CD4-positive, alpha-beta T cell (primary cell): Measurements from ENCODE around the gene TEAD2. TPM values are rescaled to one million over a fixed set of nuclear protein-coding genes. Genes with fewer than 3 reads are reported as not detected.

ENCODE experiments used
- ATAC-seq: fragments of 200-7000 bp; cut with Tn5 transposase; one replicate; pipeline ENCODE4 v1.10.0; 2022; ENCODE audit warnings: mild to moderate bottlenecking; ENCODE audit not compliant: poor library complexity
- CTCF ChIA-PET: fragments of 350-600 bp; sonication (Branson Sonifier 250); formaldehyde crosslinking; loops from one replicate; lab custom pipeline; 2021; ENCODE audit warnings: antibody characterized with exemption, inconsistent platforms; lab: Charles Lee
- POLR2A ChIA-PET: fragments of 350-600 bp; sonication (Branson Sonifier 250); formaldehyde crosslinking; loops from one replicate; lab custom pipeline; 2021; ENCODE audit warnings: antibody characterized with exemption, inconsistent platforms; lab: Charles Lee
- DNase-seq, 14 experiments: peaks; one replicate each; pipeline ENCODE4 v3.0.0-alpha.2; 2013 to 2020; ENCODE audit warnings: mixed read lengths in 2 of 14
- H3K27ac ChIP-seq, 2 donors: one replicate each; pipeline versions ENCODE4 v1.5.1 to v1.7.0; 2013; ENCODE audit warnings: low read length in 2 of 2, low read depth in 1 of 2, mild to moderate bottlenecking in 1 of 2
- H3K27me3 ChIP-seq, 2 experiments: 1 replicate in 1 of 2; 2 replicates in 1 of 2; pipeline versions ENCODE4 v1.6.1 to v1.7.0; 2013; ENCODE audit warnings: low read length in 2 of 2, control low read depth in 1 of 2, mild to moderate bottlenecking in 1 of 2, moderate library complexity in 1 of 2; ENCODE audit not compliant: insufficient read depth in 2 of 2, control insufficient read depth in 1 of 2
- H3K36me3 ChIP-seq: one replicate; pipeline ENCODE4 v1.6.1; 2013; ENCODE audit warnings: low read length, control low read depth; ENCODE audit not compliant: insufficient read depth
- H3K4me1 ChIP-seq: one replicate; pipeline ENCODE4 v1.6.1; 2013; ENCODE audit warnings: low read length, control low read depth; ENCODE audit not compliant: insufficient read depth
- H3K4me3 ChIP-seq: one replicate; pipeline ENCODE4 v1.5.1; 2013; ENCODE audit warnings: mild to moderate bottlenecking, low read length, moderate library complexity
- H3K9me3 ChIP-seq, 2 experiments: 1 replicate in 1 of 2; 2 replicates in 1 of 2; pipeline versions ENCODE4 v1.6.1 to v1.7.0; 2013; ENCODE audit warnings: low read length in 2 of 2, mild to moderate bottlenecking in 2 of 2, control low read depth in 1 of 2, moderate library complexity in 1 of 2; ENCODE audit not compliant: control insufficient read depth in 1 of 2, insufficient read depth in 1 of 2
- H3K27ac Mint-ChIP-seq: one replicate; pipeline ENCODE4 v1.8.0; 2020; ENCODE audit warnings: mixed read lengths
- H3K27me3 Mint-ChIP-seq: one replicate; pipeline ENCODE4 v1.8.0; 2021; ENCODE audit warnings: mixed read lengths
- H3K36me3 Mint-ChIP-seq: one replicate; pipeline ENCODE4 v1.8.0; 2021; ENCODE audit warnings: low read depth, mixed read lengths
- H3K4me1 Mint-ChIP-seq: one replicate; pipeline ENCODE4 v1.8.0; 2021; ENCODE audit warnings: low read depth, mixed read lengths
- H3K4me3 Mint-ChIP-seq: one replicate; pipeline ENCODE4 v1.8.0; 2020; ENCODE audit warnings: mild to moderate bottlenecking, mixed read lengths
- H3K9me3 Mint-ChIP-seq: one replicate; pipeline ENCODE4 v1.8.0; 2020; ENCODE audit warnings: mixed read lengths
- CTCF ChIP-seq: fragments of 200-600 bp; IDR thresholded peaks from one replicate; pipeline ENCODE4 v1.8.0; 2022; ENCODE audit warnings: antibody characterized with exemption, mild to moderate bottlenecking
- intact Hi-C, 2 experiments: fragments of 100-400 bp; cut with DNase I in 1 of 2; cut with micrococcal nuclease in 1 of 2; formaldehyde crosslinking; loops; one replicate each; pipeline versions ENCODE4 v1.15.1 to v1.9.0; 2023 to 2025; cut with DNase I, micrococcal nuclease
- total RNA-seq, 174 experiments: library from RNA in 2 of 174; stranded (reverse) in 2 of 174; gene quantifications; one replicate each; pipeline ENCODE4 v1.2.3 and lab custom pipeline; 2021 to 2026

Gene TEAD2
- total RNA-seq, 2 experiments from 2014 or later, result not detected

- Histone ChIP-seq H3K4me3 (no peak overlapping the region), H3K4me1 (peaks cover 62% of the 10 kb centered on the region), H3K9me3 (no peaks in the 10 kb centered on the region), H3K27me3 (no peaks in the 10 kb centered on the region), H3K27ac (no peak overlapping the region), H3K36me3 (peaks cover 40% of the 10 kb centered on the region)
- CTCF ChIA-PET, result interaction anchor here (1.9 kb wide), 1 partner anchor 10 kb away, joined by 8 read pairs; no protein-coding TSS in a partner anchor
- intact Hi-C loops, result no loop called here
- peaks cover 61% of the 10 kb centered on the region for H3K36me3 Mint-ChIP-seq
- ATAC-seq (no peak), DNase-seq (no peak)
- H3K27me3 Mint-ChIP-seq, result no peaks in the 10 kb centered on the region
- POLR2A ChIA-PET, result no interaction called here
- H3K9me3 Mint-ChIP-seq, result no peaks in the 10 kb centered on the region
- peak overlapping the region; percentile 67 for H3K27ac Mint-ChIP-seq
- no peak for TF ChIP-seq CTCF
- peaks cover 65% of the 10 kb centered on the region for H3K4me1 Mint-ChIP-seq
- H3K4me3 Mint-ChIP-seq, result no peak overlapping the region
Observed at GRCh38 chr19:49338023-49338677, 24.1 kb downstream of the TEAD2 start.

DNA sequence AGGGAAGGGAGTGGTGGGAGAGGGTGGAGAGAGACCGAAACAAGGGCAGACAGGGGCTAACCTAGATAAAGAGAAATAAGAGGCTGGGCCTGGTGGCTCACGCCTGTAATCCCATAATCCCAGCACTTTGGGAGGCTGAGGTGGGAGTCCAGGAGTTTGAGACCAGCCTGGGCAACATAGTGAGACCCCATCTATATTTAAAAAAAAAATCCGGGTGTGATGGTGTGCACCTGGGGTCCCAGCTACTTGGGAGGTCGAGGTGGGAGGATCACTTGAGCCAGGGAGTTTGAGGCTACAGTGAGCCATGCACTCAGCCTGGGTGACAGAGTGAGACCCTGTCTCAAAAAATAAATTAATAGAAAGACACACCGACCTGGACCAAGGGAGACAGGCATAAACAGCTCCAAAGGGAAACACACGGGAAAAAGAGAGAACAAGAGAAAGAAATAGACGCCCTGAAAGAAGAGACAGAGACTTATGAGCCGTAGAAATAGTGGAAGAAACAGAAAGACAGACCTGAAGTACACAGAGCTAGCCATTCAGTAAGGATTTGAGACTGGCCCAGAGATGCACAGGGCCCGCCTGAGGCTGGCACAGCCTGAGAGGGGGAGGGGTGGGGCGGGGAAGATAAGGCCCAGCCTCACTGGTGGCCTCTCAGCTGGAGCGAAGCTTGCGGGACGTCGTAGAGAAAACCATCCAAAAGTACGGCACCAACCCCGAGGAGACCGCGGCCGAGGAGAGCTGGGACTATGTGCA lies 24.8 kb downstream of the TEAD2 start:
- no peak for ATAC-seq
- Histone ChIP-seq H3K36me3 (peaks cover 40% of the 10 kb centered on the region), H3K9me3 (no peaks in the 10 kb centered on the region), H3K4me1 (peaks cover 70% of the 10 kb centered on the region), H3K4me3 (no peak overlapping the region), H3K27ac (peak overlapping the region; percentile 45 to 87), H3K27me3 (no peaks in the 10 kb centered on the region)
- Mint-ChIP-seq H3K36me3 (peaks cover 61% of the 10 kb centered on the region), H3K9me3 (no peaks in the 10 kb centered on the region), H3K27ac (peak overlapping the region; percentile 93), H3K4me1 (peaks cover 71% of the 10 kb centered on the region), H3K4me3 (peak overlapping the region; percentile 54), H3K27me3 (no peaks in the 10 kb centered on the region)
- DNase-seq, result no peak
- no peak for TF ChIP-seq CTCF
- CTCF ChIA-PET, result interaction anchor here (1.9 kb wide), 1 partner anchor 10 kb away, joined by 8 read pairs; no protein-coding TSS in a partner anchor
- POLR2A ChIA-PET, result no interaction called here
- intact Hi-C loops, result no loop called here

DNA sequence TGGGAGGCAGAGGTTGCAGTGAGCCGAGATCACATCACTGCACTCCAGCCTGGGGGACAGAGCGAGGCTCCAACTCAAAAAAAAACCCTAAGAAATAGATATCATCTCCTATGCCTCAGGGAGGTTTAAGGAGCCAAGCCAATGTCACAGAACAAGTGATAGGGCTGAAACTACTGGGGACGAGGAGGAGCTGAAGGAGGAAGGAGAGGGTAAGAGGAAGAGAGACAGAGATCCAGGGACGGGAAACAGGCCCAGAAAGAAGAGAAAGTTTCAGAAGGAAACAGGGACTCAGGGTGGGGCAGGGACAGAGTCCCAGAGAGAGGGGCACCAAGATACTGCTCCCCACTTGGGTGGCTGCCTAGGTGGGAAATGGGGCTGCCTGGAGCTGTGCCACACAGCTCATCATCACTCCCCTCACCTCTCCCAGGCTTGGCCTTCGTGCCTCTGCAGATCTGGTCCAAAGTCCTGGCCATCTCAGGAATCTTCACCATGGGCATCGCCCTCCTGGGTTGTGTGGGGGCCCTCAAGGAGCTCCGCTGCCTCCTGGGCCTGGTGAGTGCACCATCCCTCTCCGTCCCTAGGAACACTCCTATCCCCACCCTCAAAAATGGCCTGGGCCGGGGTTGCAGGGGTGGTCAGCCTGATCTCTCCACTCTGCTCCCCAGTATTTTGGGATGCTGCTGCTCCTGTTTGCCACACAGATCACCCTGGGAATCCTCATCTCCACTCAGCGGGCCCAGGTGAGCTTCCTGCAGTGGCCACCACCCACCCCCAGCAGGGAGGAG lies 25.5 kb downstream of the TEAD2 start:
- H3K9me3 ChIP-seq, result no peaks in the 10 kb centered on the region
- H3K36me3 Mint-ChIP-seq, result peaks cover 67% of the 10 kb centered on the region
- peaks cover 79% of the 10 kb centered on the region for H3K4me1 Mint-ChIP-seq
- peak overlapping the region; percentile 74 for H3K4me3 ChIP-seq
- H3K9me3 Mint-ChIP-seq, result no peaks in the 10 kb centered on the region
- H3K27ac Mint-ChIP-seq, result peak overlapping the region; percentile 93
- no peaks in the 10 kb centered on the region for H3K27me3 Mint-ChIP-seq
- peak overlapping the region; percentile 97 for H3K4me3 Mint-ChIP-seq
- DNase-seq, result no peak
- H3K4me1 ChIP-seq, result peaks cover 77% of the 10 kb centered on the region
- peaks cover 40% of the 10 kb centered on the region for H3K36me3 ChIP-seq
- H3K27me3 ChIP-seq, result no peaks in the 10 kb centered on the region
- CTCF ChIA-PET, result interaction anchor here (1.9 kb wide), 1 partner anchor 9 kb away, joined by 8 read pairs; no protein-coding TSS in a partner anchor
- peak overlapping the region; percentile 45 to 87 for H3K27ac ChIP-seq
- TF ChIP-seq CTCF, result no peak
- no peak for ATAC-seq
- intact Hi-C loops, result no loop called here
- POLR2A ChIA-PET, result no interaction called here
